Duodenal mucosa (tissue), 2 donors: ENCODE data around the gene FBXL15.
"Not testable (repeated sequence)": the region's sequence is repeated elsewhere in the genome, so short reads cannot be mapped to it uniquely, and the experiment has no call there.

Source experiments
- H3K27ac ChIP-seq: one replicate; pipeline ENCODE4 v1.7.0; 2013; ENCODE audit warnings: low read depth, low read length
- H3K27me3 ChIP-seq, 2 donors: one replicate each; pipeline ENCODE4 v1.7.0; 2013; ENCODE audit warnings: low read length in 2 of 2, control low read depth in 1 of 2; ENCODE audit not compliant: insufficient read depth in 2 of 2, control insufficient read depth in 1 of 2
- H3K36me3 ChIP-seq, 2 donors: one replicate each; pipeline ENCODE4 v1.7.0; 2013; ENCODE audit warnings: low read length in 2 of 2, control low read depth in 1 of 2; ENCODE audit not compliant: insufficient read depth in 2 of 2, control insufficient read depth in 1 of 2
- H3K4me1 ChIP-seq, 2 donors: one replicate each; pipeline ENCODE4 v1.7.0; 2013; ENCODE audit warnings: low read length in 2 of 2, control low read depth in 1 of 2; ENCODE audit not compliant: insufficient read depth in 2 of 2, control insufficient read depth in 1 of 2
- H3K4me3 ChIP-seq, 2 donors: one replicate each; pipeline ENCODE4 v1.7.0; 2013; ENCODE audit warnings: low read length in 2 of 2, low read depth in 1 of 2
- H3K9ac ChIP-seq, 2 donors: one replicate each; pipeline ENCODE4 v1.7.0; 2013; ENCODE audit warnings: low read length in 2 of 2, low read depth in 1 of 2
- H3K9me3 ChIP-seq, 2 donors: one replicate each; pipeline ENCODE4 v1.7.0; 2013; ENCODE audit warnings: low read length in 2 of 2, control low read depth in 1 of 2; ENCODE audit not compliant: control insufficient read depth in 1 of 2

Gene FBXL15

GRCh38 chr10:102444851-102445250 is 24.2 kb downstream of the FBXL15 start:
- Histone ChIP-seq H3K4me1 (peaks cover 5% of the 10 kb centered on the region in 2 donors), H3K9me3 (no peaks in the 10 kb centered on the region), H3K27ac (no peak overlapping the region), H3K4me3 (no peak overlapping the region), H3K9ac (no peak overlapping the region), H3K36me3 (no peaks in the 10 kb centered on the region), H3K27me3 (no peaks in the 10 kb centered on the region)

- Histone ChIP-seq H3K36me3 (peaks cover 0 to 4% of the 10 kb centered on the region in 2 donors), H3K4me3 (peak overlapping the region; percentile 91 to 93), H3K9ac (peak overlapping the region; percentile 85 to 87), H3K27ac (peak overlapping the region; percentile 84), H3K27me3 (no peaks in the 10 kb centered on the region), H3K4me1 (peaks cover 14 to 17% of the 10 kb centered on the region in 2 donors), H3K9me3 (no peaks in the 10 kb centered on the region)
These were observed 28.9 kb downstream of the FBXL15 start for GRCh38 chr10:102449321-102450123.

GRCh38 chr10:102450124-102450373 is 29.4 kb downstream of the FBXL15 start:
- Histone ChIP-seq H3K36me3 (peaks cover 0 to 4% of the 10 kb centered on the region in 2 donors), H3K4me3 (peak overlapping the region; percentile 91 to 93), H3K9ac (peak overlapping the region; percentile 85 to 87), H3K4me1 (peaks cover 14 to 17% of the 10 kb centered on the region in 2 donors), H3K27ac (peak overlapping the region; percentile 84), H3K9me3 (no peaks in the 10 kb centered on the region), H3K27me3 (no peaks in the 10 kb centered on the region)

- H3K36me3 ChIP-seq: peaks cover 0 to 4% of the 10 kb centered on the region in 2 donors
- H3K9me3 ChIP-seq: no peaks in the 10 kb centered on the region
- peak overlapping the region; percentile 85 to 87 for H3K9ac ChIP-seq
- H3K27ac ChIP-seq: peak overlapping the region; percentile 84
- no peaks in the 10 kb centered on the region for H3K27me3 ChIP-seq
- H3K4me3 ChIP-seq: peak overlapping the region; percentile 91 to 93
- peaks cover 14 to 17% of the 10 kb centered on the region in 2 donors for H3K4me1 ChIP-seq
These were observed 29.9 kb downstream of the FBXL15 start for GRCh38 chr10:102450374-102451104.

GRCh38 chr10:102451105-102451969 is 30.7 kb downstream of the FBXL15 start, which contains the start of gene C10orf95:
TSS of gene C10orf95 (minus strand) at chr10:102451543. CDS start at chr10:102451093, 450 bp downstream.
- Histone ChIP-seq H3K9me3 (no peaks in the 10 kb centered on the region), H3K4me1 (peaks cover 14 to 17% of the 10 kb centered on the region in 2 donors), H3K4me3 (peak within 1 kb of the TSS; percentile 91 to 93), H3K36me3 (peaks cover 0 to 11% of the 10 kb centered on the region in 2 donors), H3K27ac (peak within 1 kb of the TSS; percentile 84), H3K27me3 (no peaks in the 10 kb centered on the region), H3K9ac (peak within 1 kb of the TSS; percentile 85 to 87)

GRCh38 chr10:102452672-102453340 is 32.2 kb downstream of the FBXL15 start:
- H3K36me3 ChIP-seq: peaks cover 0 to 13% of the 10 kb centered on the region in 2 donors
- H3K27ac ChIP-seq: no peak overlapping the region
- peaks cover 14 to 17% of the 10 kb centered on the region in 2 donors for H3K4me1 ChIP-seq
- H3K27me3 ChIP-seq: no peaks in the 10 kb centered on the region
- no peaks in the 10 kb centered on the region for H3K9me3 ChIP-seq
- no peak overlapping the region for H3K4me3 ChIP-seq
- H3K9ac ChIP-seq: no peak overlapping the region

- no peak overlapping the region for H3K9ac ChIP-seq
- peaks cover 14 to 17% of the 10 kb centered on the region in 2 donors for H3K4me1 ChIP-seq
- H3K9me3 ChIP-seq: no peaks in the 10 kb centered on the region
- no peaks in the 10 kb centered on the region for H3K27me3 ChIP-seq
- H3K36me3 ChIP-seq: peaks cover 0 to 13% of the 10 kb centered on the region in 2 donors
- H3K4me3 ChIP-seq: no peak overlapping the region
- H3K27ac ChIP-seq: no peak overlapping the region
These were observed 32.9 kb downstream of the FBXL15 start for GRCh38 chr10:102453502-102453901.

- H3K27me3 ChIP-seq, H3K9me3 ChIP-seq, H3K9ac ChIP-seq, H3K27ac ChIP-seq, H3K4me3 ChIP-seq: not testable (repeated sequence)
- H3K4me1 ChIP-seq: peaks cover 9 to 12% of the 10 kb centered on the region in 2 donors
- peaks cover 0 to 13% of the 10 kb centered on the region in 2 donors for H3K36me3 ChIP-seq
These were observed 34.2 kb downstream of the FBXL15 start for GRCh38 chr10:102454662-102455487.
